Transverse colon (tissue), 4 donors: Measurements from ENCODE around the gene CNTN1. TPM values are rescaled to one million over a fixed set of nuclear protein-coding genes. Genes with fewer than 3 reads are reported as not detected.

Source experiments
- DNase-seq: peaks from one replicate; pipeline ENCODE4 v3.0.0-alpha.2; 2019
- H3K27ac ChIP-seq, 4 donors: fragments of 200-600 bp; sonication (generic); 2 replicates each; pipeline ENCODE4 v1.5.1; 2016 to 2018; ENCODE audit warnings: inconsistent platforms in 4 of 4
- H3K27me3 ChIP-seq: fragments of 200-600 bp; sonication (generic); 2 replicates; pipeline ENCODE4 v1.5.1; 2017; ENCODE audit warnings: inconsistent platforms
- H3K36me3 ChIP-seq, 4 donors: fragments of 200-600 bp; sonication (generic); 2 replicates each; pipeline ENCODE4 v1.5.1; 2017 to 2019; ENCODE audit warnings: inconsistent platforms in 4 of 4
- H3K4me1 ChIP-seq, 4 donors: fragments of 200-600 bp; sonication (generic); 2 replicates each; pipeline ENCODE4 v1.5.1; 2017 to 2020; ENCODE audit warnings: inconsistent platforms in 4 of 4
- H3K4me3 ChIP-seq, 4 donors: fragments of 200-600 bp; sonication (generic); 1 replicate in 1 of 4; 2 replicates in 3 of 4; pipeline versions ENCODE4 v1.5.1 to v1.6.1; 2017 to 2019; ENCODE audit warnings: inconsistent platforms in 4 of 4
- H3K9me3 ChIP-seq, 2 donors: fragments of 200-600 bp; sonication (generic); 2 replicates each; pipeline ENCODE4 v1.5.1; 2017 to 2019; ENCODE audit warnings: inconsistent platforms in 2 of 2
- EP300 ChIP-seq: sonication (generic); formaldehyde crosslinking; IDR thresholded peaks from one replicate; pipeline ENCODE4 v1.6.1; 2017; ENCODE audit warnings: antibody characterized with exemption, low read depth
- POLR2A ChIP-seq: fragments of 450-650 bp; IDR thresholded peaks from one replicate; pipeline ENCODE4 v1.6.1; 2016; ENCODE audit warnings: antibody characterized with exemption, mild to moderate bottlenecking, moderate library complexity
- POLR2AphosphoS5 ChIP-seq, 3 donors: sonication (generic); formaldehyde crosslinking; IDR thresholded peaks; one replicate each; pipeline ENCODE4 v1.6.1; 2016; ENCODE audit warnings: antibody characterized with exemption in 3 of 3
- WGBS, 2 donors: methylation state at CpG; one replicate each; pipeline ENCODE4 v1.1.5; 2018; ENCODE audit warnings: low coverage in 1 of 2; 5-methylcytosine and 5-hydroxymethylcytosine counted together
- in situ Hi-C, 4 donors: fragments of 200-750 bp; cut with MboI; loops; one replicate each; pipeline versions ENCODE4 v1.15.0 to v1.15.1; 2017; ENCODE audit warnings: low sequenced_read_pairs in 3 of 4, low pct_ligation_motif_present in 1 of 4, low pct_unique_long_range_greater_than_20kb in 1 of 4
- intact Hi-C: fragments of 100-400 bp; cut with DNase I; formaldehyde crosslinking; loops from one replicate; pipeline ENCODE4 v1.15.1; 2023; ENCODE audit warnings: low total_unique reads
- total RNA-seq, 4 donors: library from RNA; depleted of rRNA; stranded (reverse); fragments of >200 nt; gene quantifications; one replicate each; pipeline ENCODE4 v1.1.0, GENCODE V29; 2016
- TF ChIP-seq, protein P1 (sequence below), 5 experiments: fragments of 200-600 bp in 3 of 5; fragments of 450-650 bp in 2 of 5; sonication (generic) in 3 of 5; IDR thresholded peaks; 1 replicate in 2 of 5; 2 replicates in 3 of 5; pipeline ENCODE4 v1.5.1; 2016 to 2017; ENCODE audit warnings: antibody characterized with exemption in 5 of 5, inconsistent platforms in 3 of 5, mild to moderate bottlenecking in 2 of 5, moderate library complexity in 1 of 5

The CNTN1 gene
- total RNA-seq, 4 donors from 2014 or later, result 0.60 to 3.2 (median 1.4) TPM

DNA sequence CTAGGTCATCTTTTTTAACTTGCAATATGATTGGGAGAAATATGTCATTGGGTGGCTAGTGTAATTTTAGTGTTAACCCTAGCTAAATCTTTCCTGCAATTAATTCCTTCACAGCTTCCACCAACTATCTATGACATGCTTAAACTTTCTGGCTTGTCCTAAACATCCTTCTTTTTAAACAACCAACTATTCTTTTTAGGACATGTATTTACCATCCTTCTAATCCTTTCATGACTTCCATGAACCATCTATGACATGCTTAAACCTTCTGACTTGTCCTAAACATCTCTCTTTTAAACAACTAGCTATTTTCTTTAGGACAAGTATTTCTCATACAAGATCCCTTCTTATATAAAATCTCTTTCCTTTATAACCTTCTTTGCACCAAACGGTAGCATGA is 316.2 kb downstream of the CNTN1 start:
- peaks cover 0 to 10% of the 10 kb centered on the region in 2 donors for H3K9me3 ChIP-seq
- no peaks in the 10 kb centered on the region for H3K36me3 ChIP-seq
- no peak for TF ChIP-seq POLR2AphosphoS5 (IDR thresholded peaks at IDR 0.05)
- no peak for TF ChIP-seq POLR2A
- no peak for TF ChIP-seq EP300
- TF ChIP-seq, protein P1, sequence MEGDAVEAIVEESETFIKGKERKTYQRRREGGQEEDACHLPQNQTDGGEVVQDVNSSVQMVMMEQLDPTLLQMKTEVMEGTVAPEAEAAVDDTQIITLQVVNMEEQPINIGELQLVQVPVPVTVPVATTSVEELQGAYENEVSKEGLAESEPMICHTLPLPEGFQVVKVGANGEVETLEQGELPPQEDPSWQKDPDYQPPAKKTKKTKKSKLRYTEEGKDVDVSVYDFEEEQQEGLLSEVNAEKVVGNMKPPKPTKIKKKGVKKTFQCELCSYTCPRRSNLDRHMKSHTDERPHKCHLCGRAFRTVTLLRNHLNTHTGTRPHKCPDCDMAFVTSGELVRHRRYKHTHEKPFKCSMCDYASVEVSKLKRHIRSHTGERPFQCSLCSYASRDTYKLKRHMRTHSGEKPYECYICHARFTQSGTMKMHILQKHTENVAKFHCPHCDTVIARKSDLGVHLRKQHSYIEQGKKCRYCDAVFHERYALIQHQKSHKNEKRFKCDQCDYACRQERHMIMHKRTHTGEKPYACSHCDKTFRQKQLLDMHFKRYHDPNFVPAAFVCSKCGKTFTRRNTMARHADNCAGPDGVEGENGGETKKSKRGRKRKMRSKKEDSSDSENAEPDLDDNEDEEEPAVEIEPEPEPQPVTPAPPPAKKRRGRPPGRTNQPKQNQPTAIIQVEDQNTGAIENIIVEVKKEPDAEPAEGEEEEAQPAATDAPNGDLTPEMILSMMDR (IDR thresholded peaks at IDR 0.05), result no peak
- H3K27ac ChIP-seq, result no peak overlapping the region
- DNase-seq, result no peak
- intact Hi-C loops, result no loop called here
- H3K27me3 ChIP-seq, result no peaks in the 10 kb centered on the region
- 67 to 89% methylated on average over 1 of the region's 1 CpG for WGBS, 2 donors
- in situ Hi-C loops, result no loop called here
- H3K4me1 ChIP-seq, result no peaks in the 10 kb centered on the region
- H3K4me3 ChIP-seq, result no peak overlapping the region

DNA sequence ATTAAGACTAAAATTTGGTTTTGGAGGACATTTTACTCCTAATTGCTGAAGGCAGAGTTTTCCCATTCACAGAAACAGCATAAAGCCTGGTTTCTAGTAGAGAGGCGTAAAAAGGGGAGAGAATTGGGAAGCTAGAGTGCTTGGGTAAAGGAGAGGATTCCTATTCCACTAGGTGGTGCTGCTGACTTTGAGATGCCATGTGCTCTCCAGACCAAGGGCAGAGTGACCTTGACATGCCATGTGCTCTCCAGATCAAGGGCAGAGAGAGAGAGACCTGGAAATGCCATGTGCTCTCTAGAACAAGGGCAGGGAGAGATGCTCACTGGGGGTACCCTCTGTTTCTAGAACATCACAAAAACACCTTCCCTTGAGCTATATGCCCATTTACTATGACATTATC is 319.7 kb downstream of the CNTN1 start:
- intact Hi-C loops, result no loop called here
- DNase-seq, result no peak
- no peaks in the 10 kb centered on the region for H3K4me1 ChIP-seq
- 91% methylated on average over 1 of the region's 1 CpG; no CpG with 5 or more reads in 1 of the 2 donors for WGBS, 2 donors
- H3K27ac ChIP-seq, result no peak overlapping the region
- H3K36me3 ChIP-seq, result no peaks in the 10 kb centered on the region
- H3K4me3 ChIP-seq, result no peak overlapping the region
- no peaks in the 10 kb centered on the region for H3K9me3 ChIP-seq
- in situ Hi-C loops, result no loop called here
- TF ChIP-seq POLR2AphosphoS5 (IDR thresholded peaks at IDR 0.05) (no peak), POLR2A (no peak), EP300 (no peak)
- TF ChIP-seq, protein P1 (IDR thresholded peaks at IDR 0.05), result peak in 1 of 5 experiments; percentile 15
- no peaks in the 10 kb centered on the region for H3K27me3 ChIP-seq

DNA sequence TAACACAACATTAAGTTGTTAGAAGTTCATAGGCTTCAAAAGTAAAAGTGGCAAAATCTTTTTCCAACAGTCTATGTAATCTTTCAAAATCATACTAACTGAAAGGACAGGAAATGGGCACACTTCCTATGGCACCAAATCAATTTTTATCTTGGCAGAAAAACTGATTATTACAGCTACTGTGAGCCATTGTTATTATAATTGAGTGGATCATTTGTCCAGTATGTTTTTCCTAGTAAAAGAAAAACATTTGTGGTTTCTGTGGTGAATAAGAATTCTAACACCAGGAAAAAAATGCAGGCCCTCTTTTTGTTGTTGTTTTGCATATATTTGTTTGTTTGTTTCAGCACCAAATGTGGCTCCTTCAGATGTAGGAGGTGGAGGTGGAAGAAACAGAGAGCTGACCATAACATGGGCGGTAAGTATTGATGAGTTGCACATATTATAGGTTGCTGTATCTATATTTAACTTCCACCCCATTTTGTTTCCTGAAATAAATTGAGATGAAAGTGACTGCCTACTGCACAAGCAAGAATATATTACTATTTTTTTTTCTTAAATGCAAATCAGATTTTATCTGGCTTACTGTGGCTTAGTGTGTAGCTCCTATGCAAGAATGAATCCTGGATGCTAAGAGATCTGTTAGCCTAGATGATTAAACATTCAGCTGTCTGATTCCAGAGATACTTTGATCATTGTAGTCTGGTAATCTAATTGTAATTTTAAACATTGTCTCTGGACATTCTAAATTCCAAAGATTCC is 321.8 kb downstream of the CNTN1 start:
- no peaks in the 10 kb centered on the region for H3K27me3 ChIP-seq
- H3K9me3 ChIP-seq, result no peaks in the 10 kb centered on the region
- no peak for DNase-seq
- intact Hi-C loops (no loop called here), in situ Hi-C loops (no loop called here)
- WGBS, 2 donors, result 80 to 85% methylated on average over 1 of the region's 1 CpG
- no peak overlapping the region for H3K27ac ChIP-seq
- TF ChIP-seq POLR2AphosphoS5 (IDR thresholded peaks at IDR 0.05), result no peak
- TF ChIP-seq EP300, result no peak
- no peak for TF ChIP-seq POLR2A
- TF ChIP-seq, protein P1 (IDR thresholded peaks at IDR 0.05), result no peak
- H3K4me1 ChIP-seq, result no peaks in the 10 kb centered on the region
- no peak overlapping the region for H3K4me3 ChIP-seq
- H3K36me3 ChIP-seq, result no peaks in the 10 kb centered on the region

DNA sequence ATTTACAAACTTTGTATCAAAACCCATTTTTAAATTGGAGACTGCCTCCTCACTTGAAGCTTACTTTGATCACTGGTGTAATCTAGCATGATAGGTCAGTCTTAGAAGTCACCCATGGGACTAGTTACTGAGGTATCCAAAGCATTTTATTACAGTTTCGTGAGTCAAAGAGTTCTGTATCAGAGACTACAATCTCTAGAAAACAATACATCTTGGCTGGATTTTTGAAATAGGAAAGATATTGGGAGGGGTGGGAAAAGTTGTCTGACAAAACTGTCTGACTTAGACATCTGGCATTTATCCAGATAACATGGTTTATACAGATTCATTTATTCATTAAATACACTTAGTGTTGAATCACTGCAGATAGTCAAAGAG is 322.4 kb downstream of the CNTN1 start:
- no peaks in the 10 kb centered on the region for H3K9me3 ChIP-seq
- intact Hi-C loops (loop anchor here (5.0 kb wide), 1 partner anchor 533 kb away; no protein-coding TSS in a partner anchor), in situ Hi-C loops (no loop called here)
- WGBS, 2 donors, result 48 to 50% methylated on average over 1 of the region's 1 CpG
- no peak for DNase-seq
- TF ChIP-seq EP300 (no peak), POLR2A (no peak), POLR2AphosphoS5 (IDR thresholded peaks at IDR 0.05) (no peak)
- TF ChIP-seq, protein P1 (IDR thresholded peaks at IDR 0.05), result no peak
- H3K4me1 ChIP-seq, result no peaks in the 10 kb centered on the region
- H3K27me3 ChIP-seq, result no peaks in the 10 kb centered on the region
- H3K27ac ChIP-seq, result no peak overlapping the region
- H3K36me3 ChIP-seq, result no peaks in the 10 kb centered on the region
- H3K4me3 ChIP-seq, result no peak overlapping the region
